Fibroblast of lung (primary cell): Measurements from ENCODE around the gene UBE3A. TPM values are rescaled to one million over a fixed set of nuclear protein-coding genes. Genes with fewer than 3 reads are reported as not detected.

Experiments used
- DNase-seq, 2 donors: peaks; one replicate each; pipeline versions ENCODE4 v3.0.0 to v3.0.0-alpha.2; 2010; ENCODE audit warnings: low read depth in 2 of 2
- H2AFZ ChIP-seq: 2 replicates; pipeline ENCODE4 v1.5.1; 2012; ENCODE audit warnings: low read length, control low read depth, inconsistent platforms
- H3K27ac ChIP-seq: 2 replicates; pipeline ENCODE4 v1.5.1; 2011; ENCODE audit warnings: low read length, control low read depth; ENCODE audit not compliant: insufficient read depth
- H3K27me3 ChIP-seq: 2 replicates; pipeline ENCODE4 v1.5.1; 2011; ENCODE audit warnings: mild to moderate bottlenecking, low read length; ENCODE audit not compliant: control insufficient read depth, insufficient read depth
- H3K36me3 ChIP-seq: 2 replicates; pipeline ENCODE4 v1.5.1; 2011; ENCODE audit warnings: low read length; ENCODE audit not compliant: control insufficient read depth, insufficient read depth
- H3K4me1 ChIP-seq: 2 replicates; pipeline ENCODE4 v1.5.1; 2011; ENCODE audit warnings: low read length; ENCODE audit not compliant: control insufficient read depth, insufficient read depth; ENCODE audit errors: extremely low read depth
- H3K4me2 ChIP-seq: 2 replicates; pipeline ENCODE4 v1.5.1; 2011; ENCODE audit warnings: low read length, control low read depth; ENCODE audit not compliant: insufficient read depth; ENCODE audit errors: extremely low read depth
- H3K4me3 ChIP-seq, 4 experiments: fragments of 200-600 bp in 1 of 4; sonication (generic) in 1 of 4; replicated peaks in 1 of 4; 2 replicates each; pipeline ENCODE4 v1.5.1; 2011 to 2016; ENCODE audit warnings: low read length in 4 of 4, low read depth in 3 of 4, mild to moderate bottlenecking in 3 of 4, control low read depth in 2 of 4, inconsistent platforms in 1 of 4, mixed read lengths in 1 of 4; ENCODE audit not compliant: insufficient read depth in 1 of 4; ENCODE audit errors: control extremely low read depth in 1 of 4
- H3K79me2 ChIP-seq: 2 replicates; pipeline ENCODE4 v1.5.1; 2012; ENCODE audit warnings: mild to moderate bottlenecking, low read length, inconsistent platforms; ENCODE audit not compliant: control insufficient read depth, insufficient read depth
- H3K9ac ChIP-seq: 2 replicates; pipeline ENCODE4 v1.5.1; 2011; ENCODE audit warnings: mild to moderate bottlenecking, low read length, control low read depth; ENCODE audit not compliant: insufficient read depth
- H3K9me3 ChIP-seq: 2 replicates; pipeline ENCODE4 v1.5.1; 2012; ENCODE audit warnings: low read depth, low read length; ENCODE audit not compliant: control insufficient read depth, insufficient read depth
- H4K20me1 ChIP-seq: 2 replicates; pipeline ENCODE4 v1.5.1; 2011; ENCODE audit warnings: low read length; ENCODE audit not compliant: control insufficient read depth, insufficient read depth; ENCODE audit errors: extremely low read depth
- EZH2 ChIP-seq: IDR thresholded peaks from 2 replicates; pipeline ENCODE4 v1.5.1; 2012; ENCODE audit warnings: low read length, control low read depth, mild to moderate bottlenecking; ENCODE audit errors: missing control alignments
- polyA plus RNA-seq, 2 donors: library from polyadenylated mRNA; depleted of rRNA in 1 of 2; stranded (reverse) in 1 of 2; unstranded in 1 of 2; fragments of >200 nt; gene quantifications; 2 replicates each; pipeline ENCODE4 v1.2.1, GENCODE V29; 2011 to 2012; ENCODE audit warnings: missing spikeins in 1 of 2
- total RNA-seq: library from RNA; depleted of rRNA; stranded (reverse); fragments of >200 nt; gene quantifications from 2 replicates; pipeline ENCODE4 v1.2.1, GENCODE V29; 2014
- TF ChIP-seq, protein P1 (sequence below), 2 donors: IDR thresholded peaks in 1 of 2; conservative IDR thresholded peaks in 1 of 2; 1 replicate in 1 of 2; 2 replicates in 1 of 2; pipeline ENCODE4 v1.5.1; 2011 to 2012; ENCODE audit warnings: low read length in 2 of 2, control low read depth in 1 of 2, inconsistent platforms in 1 of 2, low read depth in 1 of 2, mild to moderate bottlenecking in 1 of 2

Gene UBE3A
- total and polyA plus RNA-seq, 2 donors (not counting 1 experiment from before 2014, with no cell fraction given), result 37.2 to 71.5 TPM

DNA sequence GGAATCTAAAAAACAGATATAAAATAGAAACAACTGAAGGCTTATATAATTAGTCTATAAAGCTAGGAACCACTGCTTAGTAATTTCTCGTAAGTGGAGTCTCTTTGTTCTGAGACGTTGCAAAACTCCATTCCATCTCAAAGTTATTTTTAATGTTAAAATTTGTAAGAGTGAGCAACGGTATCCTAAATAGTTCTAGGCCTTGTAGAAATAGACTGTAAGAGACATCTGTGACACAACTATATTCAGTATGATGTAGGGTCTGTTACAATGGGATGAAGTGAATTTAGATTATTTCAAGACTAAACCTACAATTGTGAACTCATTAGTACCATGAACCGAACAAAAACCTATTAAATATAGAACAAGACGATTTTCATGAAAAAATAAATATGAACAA lies 57.2 kb downstream of the UBE3A start:
- peaks cover 45% of the 10 kb centered on the region for H3K79me2 ChIP-seq
- no peak overlapping the region for H2AFZ ChIP-seq
- DNase-seq, result no peak
- H3K27me3 ChIP-seq, result no peaks in the 10 kb centered on the region
- H3K4me2 ChIP-seq, result no peak overlapping the region
- TF ChIP-seq, protein P1, sequence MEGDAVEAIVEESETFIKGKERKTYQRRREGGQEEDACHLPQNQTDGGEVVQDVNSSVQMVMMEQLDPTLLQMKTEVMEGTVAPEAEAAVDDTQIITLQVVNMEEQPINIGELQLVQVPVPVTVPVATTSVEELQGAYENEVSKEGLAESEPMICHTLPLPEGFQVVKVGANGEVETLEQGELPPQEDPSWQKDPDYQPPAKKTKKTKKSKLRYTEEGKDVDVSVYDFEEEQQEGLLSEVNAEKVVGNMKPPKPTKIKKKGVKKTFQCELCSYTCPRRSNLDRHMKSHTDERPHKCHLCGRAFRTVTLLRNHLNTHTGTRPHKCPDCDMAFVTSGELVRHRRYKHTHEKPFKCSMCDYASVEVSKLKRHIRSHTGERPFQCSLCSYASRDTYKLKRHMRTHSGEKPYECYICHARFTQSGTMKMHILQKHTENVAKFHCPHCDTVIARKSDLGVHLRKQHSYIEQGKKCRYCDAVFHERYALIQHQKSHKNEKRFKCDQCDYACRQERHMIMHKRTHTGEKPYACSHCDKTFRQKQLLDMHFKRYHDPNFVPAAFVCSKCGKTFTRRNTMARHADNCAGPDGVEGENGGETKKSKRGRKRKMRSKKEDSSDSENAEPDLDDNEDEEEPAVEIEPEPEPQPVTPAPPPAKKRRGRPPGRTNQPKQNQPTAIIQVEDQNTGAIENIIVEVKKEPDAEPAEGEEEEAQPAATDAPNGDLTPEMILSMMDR (conservative IDR thresholded peaks at IDR 0.05 in 1 of 2, IDR thresholded peaks at IDR 0.05 in 1 of 2; ENCODE audit: low read depth in 1 of 2, low read length in 2 of 2), result no peak
- no peak for TF ChIP-seq EZH2
- no peaks in the 10 kb centered on the region for H3K4me1 ChIP-seq
- no peak overlapping the region for H3K4me3 ChIP-seq
- H3K9ac ChIP-seq, result no peak overlapping the region
- no peak overlapping the region for H3K27ac ChIP-seq
- no peaks in the 10 kb centered on the region for H3K9me3 ChIP-seq
- H3K36me3 ChIP-seq, result no peaks in the 10 kb centered on the region
- H4K20me1 ChIP-seq, result no peaks in the 10 kb centered on the region

DNA sequence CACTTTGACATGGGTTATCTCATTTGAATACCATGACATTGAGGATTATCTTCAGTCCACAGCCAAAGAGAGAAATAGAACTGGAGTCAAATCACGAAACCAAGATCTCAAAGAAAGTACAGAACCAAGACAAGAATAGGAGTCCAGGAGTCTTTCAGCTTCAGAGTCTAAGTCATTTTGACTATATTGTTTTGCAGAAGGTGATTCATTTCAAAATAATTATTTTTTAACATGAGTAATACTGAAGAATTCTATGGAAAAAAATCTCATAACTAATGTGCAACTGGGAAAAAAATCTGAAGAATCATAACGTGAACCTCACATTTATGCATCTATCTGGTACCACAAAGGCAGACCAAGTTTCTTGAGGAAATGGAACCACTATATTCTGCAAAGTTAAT lies 60.3 kb downstream of the UBE3A start:
- H3K4me2 ChIP-seq, result no peak overlapping the region
- H3K4me3 ChIP-seq, result no peak overlapping the region
- DNase-seq, result peak in 1 of 2 donors; percentile 40
- no peaks in the 10 kb centered on the region for H3K27me3 ChIP-seq
- H3K36me3 ChIP-seq, result no peaks in the 10 kb centered on the region
- H3K4me1 ChIP-seq, result no peaks in the 10 kb centered on the region
- H3K27ac ChIP-seq, result no peak overlapping the region
- H2AFZ ChIP-seq, result no peak overlapping the region
- H3K79me2 ChIP-seq, result peaks cover 37% of the 10 kb centered on the region
- no peak overlapping the region for H3K9ac ChIP-seq
- H4K20me1 ChIP-seq, result no peaks in the 10 kb centered on the region
- TF ChIP-seq, protein P1 (conservative IDR thresholded peaks at IDR 0.05 in 1 of 2, IDR thresholded peaks at IDR 0.05 in 1 of 2; ENCODE audit: low read depth in 1 of 2, low read length in 2 of 2), result no peak
- TF ChIP-seq EZH2, result no peak
- H3K9me3 ChIP-seq, result no peaks in the 10 kb centered on the region

DNA sequence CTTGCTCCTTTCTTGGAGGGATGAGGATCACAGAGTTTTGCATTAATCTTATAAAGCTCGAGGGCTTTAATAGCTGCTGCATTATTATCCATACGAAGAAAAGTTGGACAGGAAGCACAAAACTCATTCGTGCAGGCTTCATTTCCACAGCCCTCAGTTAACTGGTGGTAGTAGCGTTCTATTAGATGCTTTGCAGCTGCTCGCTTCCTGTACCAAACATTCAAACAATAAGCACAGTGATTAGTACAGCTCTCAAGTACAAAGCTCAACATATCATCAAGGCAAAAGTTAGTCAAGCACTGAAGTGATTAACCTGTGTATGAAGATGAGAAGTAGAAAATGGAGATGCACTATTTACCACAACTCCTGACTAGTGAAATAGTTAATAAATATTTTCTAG lies 63.3 kb downstream of the UBE3A start:
- no peak overlapping the region for H3K4me3 ChIP-seq
- no peak overlapping the region for H2AFZ ChIP-seq
- H3K79me2 ChIP-seq, result peaks cover 29% of the 10 kb centered on the region
- H4K20me1 ChIP-seq, result no peaks in the 10 kb centered on the region
- H3K9ac ChIP-seq, result no peak overlapping the region
- no peaks in the 10 kb centered on the region for H3K27me3 ChIP-seq
- H3K4me2 ChIP-seq, result no peak overlapping the region
- H3K27ac ChIP-seq, result no peak overlapping the region
- peak in 1 of 2 donors; percentile 31 for DNase-seq
- TF ChIP-seq EZH2, result no peak
- TF ChIP-seq, protein P1 (conservative IDR thresholded peaks at IDR 0.05 in 1 of 2, IDR thresholded peaks at IDR 0.05 in 1 of 2; ENCODE audit: low read depth in 1 of 2, low read length in 2 of 2), result no peak
- H3K4me1 ChIP-seq, result peaks cover 2% of the 10 kb centered on the region
- H3K9me3 ChIP-seq, result no peaks in the 10 kb centered on the region
- no peaks in the 10 kb centered on the region for H3K36me3 ChIP-seq
